Measurements from ENCODE around the gene CEP131.

DNA sequence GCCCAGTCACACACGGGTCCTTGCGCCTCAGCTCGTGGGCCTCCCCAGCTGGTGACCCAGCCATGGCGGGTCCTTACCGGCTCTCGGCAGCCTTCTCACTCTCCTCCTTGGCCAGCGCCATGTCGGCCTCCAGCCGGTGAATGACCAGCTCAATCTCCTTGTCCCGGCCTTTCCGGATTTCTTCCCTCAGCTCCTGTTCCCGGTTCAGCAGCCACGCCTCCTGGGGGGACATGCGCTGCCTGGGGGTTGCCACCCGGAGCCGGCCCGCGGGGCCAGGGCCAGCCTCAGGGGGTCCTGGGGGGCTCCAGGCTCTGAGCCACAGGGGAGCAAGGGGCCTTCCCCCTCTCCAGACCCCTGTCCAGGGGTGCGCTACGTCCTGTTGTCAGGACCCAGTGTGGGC is 31.6 kb downstream of the CEP131 start:
- TF ChIP-seq, protein P1, sequence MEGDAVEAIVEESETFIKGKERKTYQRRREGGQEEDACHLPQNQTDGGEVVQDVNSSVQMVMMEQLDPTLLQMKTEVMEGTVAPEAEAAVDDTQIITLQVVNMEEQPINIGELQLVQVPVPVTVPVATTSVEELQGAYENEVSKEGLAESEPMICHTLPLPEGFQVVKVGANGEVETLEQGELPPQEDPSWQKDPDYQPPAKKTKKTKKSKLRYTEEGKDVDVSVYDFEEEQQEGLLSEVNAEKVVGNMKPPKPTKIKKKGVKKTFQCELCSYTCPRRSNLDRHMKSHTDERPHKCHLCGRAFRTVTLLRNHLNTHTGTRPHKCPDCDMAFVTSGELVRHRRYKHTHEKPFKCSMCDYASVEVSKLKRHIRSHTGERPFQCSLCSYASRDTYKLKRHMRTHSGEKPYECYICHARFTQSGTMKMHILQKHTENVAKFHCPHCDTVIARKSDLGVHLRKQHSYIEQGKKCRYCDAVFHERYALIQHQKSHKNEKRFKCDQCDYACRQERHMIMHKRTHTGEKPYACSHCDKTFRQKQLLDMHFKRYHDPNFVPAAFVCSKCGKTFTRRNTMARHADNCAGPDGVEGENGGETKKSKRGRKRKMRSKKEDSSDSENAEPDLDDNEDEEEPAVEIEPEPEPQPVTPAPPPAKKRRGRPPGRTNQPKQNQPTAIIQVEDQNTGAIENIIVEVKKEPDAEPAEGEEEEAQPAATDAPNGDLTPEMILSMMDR (IDR thresholded peaks at IDR 0.05) = no peak
- no peak for TF ChIP-seq POLR2A (IDR thresholded peaks at IDR 0.05)
- no peak for TF ChIP-seq POLR2AphosphoS5 (IDR thresholded peaks at IDR 0.05; ENCODE audit: insufficient read depth in 1 of 2, low read depth in 1 of 2)

Measured in vagina (tissue), 2 donors.